Tibial nerve (tissue), 4 donors: ENCODE measurements around the gene DOK7. TPM values are rescaled to one million over a fixed set of nuclear protein-coding genes. Genes with fewer than 3 reads are reported as not detected.
"Not testable (repeated sequence)": the region's sequence is repeated elsewhere in the genome, so short reads cannot be mapped to it uniquely, and the experiment has no call there.

Experiments used
- DNase-seq, 2 donors: peaks; one replicate each; pipeline ENCODE4 v3.0.0-alpha.2; 2019; ENCODE audit warnings: low spot score in 2 of 2
- H3K27ac ChIP-seq, 4 donors: fragments of 200-600 bp; sonication (generic) in 3 of 4; one replicate each; pipeline ENCODE4 v1.5.1; 2017 to 2019; ENCODE audit warnings: mild to moderate bottlenecking in 1 of 4
- H3K27me3 ChIP-seq, 2 donors: fragments of 200-600 bp; sonication (generic) in 1 of 2; one replicate each; pipeline versions ENCODE4 v1.5.1 to v1.6.0; 2017 to 2019
- H3K36me3 ChIP-seq, 3 donors: fragments of 200-600 bp; sonication (generic); one replicate each; pipeline ENCODE4 v1.5.1; 2018 to 2019
- H3K4me1 ChIP-seq, 4 donors: fragments of 200-600 bp; sonication (generic) in 3 of 4; one replicate each; pipeline ENCODE4 v1.5.1; 2017 to 2019
- H3K4me3 ChIP-seq, 4 donors: fragments of 200-600 bp; sonication (generic) in 3 of 4; one replicate each; pipeline ENCODE4 v1.5.1; 2017 to 2019; ENCODE audit warnings: mild to moderate bottlenecking in 1 of 4, moderate library complexity in 1 of 4
- H3K9me3 ChIP-seq, 4 donors: fragments of 200-600 bp; sonication (generic) in 3 of 4; one replicate each; pipeline ENCODE4 v1.5.1; 2017 to 2019
- EP300 ChIP-seq, 2 donors: sonication (generic); formaldehyde crosslinking; IDR thresholded peaks; one replicate each; pipeline ENCODE4 v1.6.1; 2017; ENCODE audit warnings: antibody characterized with exemption in 2 of 2, mild to moderate bottlenecking in 1 of 2
- POLR2A ChIP-seq, 2 donors: fragments of 450-650 bp; IDR thresholded peaks; one replicate each; pipeline ENCODE4 v1.6.1; 2017; ENCODE audit warnings: antibody characterized with exemption in 2 of 2, mild to moderate bottlenecking in 2 of 2, moderate library complexity in 2 of 2
- WGBS, 2 donors: methylation state at CpG; one replicate each; pipeline ENCODE4 v1.1.5; 2018; 5-methylcytosine and 5-hydroxymethylcytosine counted together
- total RNA-seq, 4 donors: library from RNA; depleted of rRNA; stranded (reverse); fragments of >200 nt; gene quantifications; one replicate each; pipeline ENCODE4 v1.1.0, GENCODE V29; 2016
- TF ChIP-seq, protein P1 (sequence below), 5 experiments: fragments of 200-600 bp in 3 of 5; fragments of 450-650 bp in 2 of 5; sonication (generic) in 3 of 5; IDR thresholded peaks; one replicate each; pipeline ENCODE4 v1.5.1; 2016 to 2019; ENCODE audit warnings: antibody characterized with exemption in 5 of 5, mild to moderate bottlenecking in 3 of 5, moderate library complexity in 2 of 5

Gene DOK7
- total RNA-seq, 4 donors from 2014 or later, result 0.66 TPM; not detected in 3

DNA sequence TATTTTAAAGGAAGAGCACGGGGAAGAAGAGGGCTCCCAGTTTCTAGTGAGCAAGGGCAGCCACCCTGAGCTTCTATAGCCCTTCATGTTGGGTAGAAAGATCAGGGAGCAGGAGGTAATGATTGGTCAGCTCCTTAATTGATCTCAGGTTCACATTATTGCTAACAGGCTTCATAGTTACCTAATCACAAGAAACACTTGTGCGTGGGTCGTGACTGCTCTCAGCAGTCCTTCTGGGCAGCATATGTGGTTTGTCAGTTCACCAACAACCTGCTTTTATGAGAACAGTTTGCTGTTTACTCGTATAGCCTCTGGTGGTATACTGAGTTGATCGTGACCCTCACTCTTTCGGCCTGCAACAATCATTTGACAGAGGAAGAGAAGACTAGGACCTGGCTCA is 4.7 kb upstream of the DOK7 start:
- no peak for TF ChIP-seq POLR2A (IDR thresholded peaks at IDR 0.05)
- no peak for TF ChIP-seq EP300 (IDR thresholded peaks at IDR 0.05)
- TF ChIP-seq, protein P1, sequence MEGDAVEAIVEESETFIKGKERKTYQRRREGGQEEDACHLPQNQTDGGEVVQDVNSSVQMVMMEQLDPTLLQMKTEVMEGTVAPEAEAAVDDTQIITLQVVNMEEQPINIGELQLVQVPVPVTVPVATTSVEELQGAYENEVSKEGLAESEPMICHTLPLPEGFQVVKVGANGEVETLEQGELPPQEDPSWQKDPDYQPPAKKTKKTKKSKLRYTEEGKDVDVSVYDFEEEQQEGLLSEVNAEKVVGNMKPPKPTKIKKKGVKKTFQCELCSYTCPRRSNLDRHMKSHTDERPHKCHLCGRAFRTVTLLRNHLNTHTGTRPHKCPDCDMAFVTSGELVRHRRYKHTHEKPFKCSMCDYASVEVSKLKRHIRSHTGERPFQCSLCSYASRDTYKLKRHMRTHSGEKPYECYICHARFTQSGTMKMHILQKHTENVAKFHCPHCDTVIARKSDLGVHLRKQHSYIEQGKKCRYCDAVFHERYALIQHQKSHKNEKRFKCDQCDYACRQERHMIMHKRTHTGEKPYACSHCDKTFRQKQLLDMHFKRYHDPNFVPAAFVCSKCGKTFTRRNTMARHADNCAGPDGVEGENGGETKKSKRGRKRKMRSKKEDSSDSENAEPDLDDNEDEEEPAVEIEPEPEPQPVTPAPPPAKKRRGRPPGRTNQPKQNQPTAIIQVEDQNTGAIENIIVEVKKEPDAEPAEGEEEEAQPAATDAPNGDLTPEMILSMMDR (IDR thresholded peaks at IDR 0.05), result no peak
- H3K36me3 ChIP-seq, result no peaks in the 10 kb centered on the region
- no peak for DNase-seq
- no peak overlapping the region for H3K27ac ChIP-seq
- peaks cover 0 to 6% (median under 1%) of the 10 kb centered on the region in 4 donors for H3K4me1 ChIP-seq
- peaks cover 0 to 11% of the 10 kb centered on the region in 2 donors for H3K27me3 ChIP-seq
- H3K4me3 ChIP-seq, result no peak overlapping the region
- peaks cover 0 to 25% (median 6%) of the 10 kb centered on the region in 4 donors for H3K9me3 ChIP-seq
- WGBS, 2 donors, result 67 to 68% methylated on average over 6 of the region's 6 CpGs

DNA sequence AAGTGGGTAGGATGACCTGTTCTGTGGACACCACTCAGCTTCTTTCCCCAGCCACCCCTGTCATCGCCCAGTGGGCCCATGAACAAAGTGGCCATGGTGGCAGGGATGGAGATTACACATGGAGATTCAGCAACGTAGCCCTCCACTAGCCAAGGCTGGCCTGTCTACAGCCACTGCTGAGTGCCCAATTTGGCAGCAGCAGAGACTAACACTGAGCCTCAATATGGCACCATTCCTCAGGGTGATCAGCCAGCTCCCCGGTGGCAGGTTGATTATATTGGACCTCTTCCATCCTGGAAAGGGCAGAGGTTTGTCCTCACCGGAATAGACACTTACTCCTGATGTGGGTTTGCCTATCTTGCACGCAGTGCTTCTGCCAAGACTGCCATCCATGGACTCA is 4.0 kb upstream of the DOK7 start:
- H3K4me1 ChIP-seq, result peaks cover 0 to 12% (median 3%) of the 10 kb centered on the region in 4 donors
- 93 to 98% methylated on average over 5 of the region's 5 CpGs for WGBS, 2 donors

DNA sequence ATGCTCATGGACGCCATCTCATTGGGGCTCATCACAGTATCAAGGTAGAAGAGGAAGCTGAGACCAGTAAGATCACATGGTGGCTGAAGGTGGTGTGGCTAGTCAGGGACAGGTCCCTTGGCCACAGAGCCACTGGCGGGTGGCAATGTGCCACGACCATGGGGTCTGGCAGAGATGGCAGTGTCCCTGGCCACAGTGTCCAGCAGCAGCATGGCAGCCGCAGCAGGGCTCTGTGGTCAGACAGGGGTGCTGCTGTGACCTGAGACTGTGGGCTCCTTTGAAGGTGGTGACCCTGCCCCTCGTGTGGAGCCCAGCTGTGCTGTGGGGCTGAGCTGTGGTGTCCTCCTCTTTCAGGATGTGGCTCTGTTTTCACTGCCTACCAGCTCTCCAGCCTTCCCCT is 2.2 kb upstream of the DOK7 start:
- H3K4me3 ChIP-seq, result no peak overlapping the region
- no peak for DNase-seq
- peaks cover 0 to 29% of the 10 kb centered on the region in 2 donors for H3K27me3 ChIP-seq
- peaks cover 0 to 10% (median under 1%) of the 10 kb centered on the region in 4 donors for H3K9me3 ChIP-seq
- H3K36me3 ChIP-seq, result no peaks in the 10 kb centered on the region
- peaks cover 0 to 12% (median 3%) of the 10 kb centered on the region in 4 donors for H3K4me1 ChIP-seq
- WGBS, 2 donors, result 78 to 90% methylated on average over 5 of the region's 5 CpGs
- TF ChIP-seq EP300 (IDR thresholded peaks at IDR 0.05) (no peak), POLR2A (IDR thresholded peaks at IDR 0.05) (no peak)
- TF ChIP-seq, protein P1 (IDR thresholded peaks at IDR 0.05), result no peak
- H3K27ac ChIP-seq, result no peak overlapping the region

More for the DNA sequence above, 4.0 kb upstream of the DOK7 start:
- peaks cover 0 to 25% (median 6%) of the 10 kb centered on the region in 4 donors for H3K9me3 ChIP-seq
- not testable (repeated sequence) for H3K36me3 ChIP-seq, H3K27ac ChIP-seq, DNase-seq, H3K4me3 ChIP-seq
- H3K27me3 ChIP-seq, result peaks cover 0 to 19% of the 10 kb centered on the region in 2 donors

DNA sequence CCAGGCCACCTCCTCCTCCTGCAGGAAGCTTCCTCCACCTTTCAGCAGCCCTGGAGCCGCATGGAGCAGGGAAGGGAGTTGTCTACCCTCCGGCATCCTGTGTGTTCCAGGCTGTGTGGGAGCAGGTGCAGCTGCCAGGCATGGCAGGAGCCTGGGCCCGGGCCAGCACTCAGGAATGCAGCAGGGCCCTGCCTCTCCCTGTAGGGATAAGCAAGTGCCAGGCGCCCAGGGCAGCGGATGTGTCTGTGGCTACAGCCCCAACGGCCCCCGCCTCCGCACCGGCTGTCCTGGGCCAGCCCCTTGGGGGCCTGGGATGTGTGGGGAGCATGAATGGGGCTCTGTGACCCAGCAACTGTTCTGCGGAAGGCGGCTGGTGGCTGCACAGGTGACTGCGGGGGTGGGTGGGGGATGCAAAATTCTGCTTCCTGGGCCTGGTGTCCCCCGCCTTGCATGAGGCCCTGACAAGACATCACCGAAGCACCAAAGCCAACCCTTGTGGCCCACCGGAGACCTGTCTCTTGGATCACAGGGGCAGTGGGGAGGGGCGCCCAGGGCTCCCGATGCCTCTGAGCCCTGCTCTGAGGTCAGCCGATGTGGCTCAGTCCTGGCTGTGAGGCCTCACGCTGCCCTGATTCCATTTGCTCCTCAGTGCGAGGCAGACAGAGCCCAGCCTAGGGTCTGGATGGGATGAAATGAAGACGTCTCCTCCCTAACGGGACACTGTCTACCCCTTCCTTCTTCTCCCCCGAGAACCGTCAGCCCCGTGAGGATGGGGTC is 1.4 kb upstream of the DOK7 start:
- H3K27me3 ChIP-seq, result peaks cover 0 to 36% of the 10 kb centered on the region in 2 donors
- TF ChIP-seq POLR2A (IDR thresholded peaks at IDR 0.05) (no peak), EP300 (IDR thresholded peaks at IDR 0.05) (no peak)
- TF ChIP-seq, protein P1 (IDR thresholded peaks at IDR 0.05), result no peak
- peaks cover 0 to 12% (median 3%) of the 10 kb centered on the region in 4 donors for H3K4me1 ChIP-seq
- 65 to 77% methylated on average over 16 to 21 of the region's 25 CpGs for WGBS, 2 donors
- no peaks in the 10 kb centered on the region for H3K36me3 ChIP-seq
- no peak overlapping the region for H3K27ac ChIP-seq
- H3K9me3 ChIP-seq, result peaks cover 0 to 2% (median 0%) of the 10 kb centered on the region in 4 donors
- no peak overlapping the region for H3K4me3 ChIP-seq
- DNase-seq, result no peak

DNA sequence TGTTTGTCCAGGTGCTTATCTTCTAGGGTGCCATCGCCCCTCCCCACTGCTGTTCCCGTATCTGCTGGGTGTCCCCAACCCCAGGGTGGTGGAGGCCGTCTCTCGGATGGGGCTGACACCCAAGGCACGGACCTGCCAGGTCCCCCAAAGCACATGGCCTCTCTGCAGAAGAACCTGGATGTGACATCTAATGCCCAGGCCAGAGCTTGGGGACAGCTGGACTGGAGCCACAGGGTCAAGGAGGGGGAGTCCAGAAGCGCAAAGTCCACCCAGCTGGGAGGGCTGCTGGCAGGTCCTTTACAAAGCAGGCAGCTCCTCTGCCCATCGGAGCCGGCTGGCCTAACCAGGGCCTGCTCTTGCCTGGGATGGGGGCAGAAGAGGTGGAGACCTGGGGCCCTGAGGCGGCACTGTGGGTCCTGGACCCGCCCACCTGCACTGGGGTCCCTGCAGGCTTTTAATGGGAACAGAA is 751 bp upstream of the DOK7 start:
- H3K27ac ChIP-seq, result no peak overlapping the region
- DNase-seq, result no peak
- no peaks in the 10 kb centered on the region for H3K36me3 ChIP-seq
- H3K9me3 ChIP-seq, result no peaks in the 10 kb centered on the region
- peaks cover 0 to 40% of the 10 kb centered on the region in 2 donors for H3K27me3 ChIP-seq
- no peak overlapping the region for H3K4me3 ChIP-seq
- TF ChIP-seq, protein P1 (IDR thresholded peaks at IDR 0.05), result no peak
- TF ChIP-seq EP300 (IDR thresholded peaks at IDR 0.05), result no peak
- no peak for TF ChIP-seq POLR2A (IDR thresholded peaks at IDR 0.05)
- 81 to 85% methylated on average over 9 of the region's 10 CpGs for WGBS, 2 donors
- H3K4me1 ChIP-seq, result peaks cover 0 to 12% (median 3%) of the 10 kb centered on the region in 4 donors
